ENCODE measurements around the gene COBL. TPM values are rescaled to one million over a fixed set of nuclear protein-coding genes. Genes with fewer than 3 reads are reported as not detected.

COBL gene
- total and polyA plus RNA-seq, 2 experiments from 2014 or later = 0.07 to 0.69 TPM

- no peak for DNase-seq (ENCODE audit: low read depth in 1 of 2, low spot score in 1 of 2)
- peaks cover 91% of the 10 kb centered on the region for H3K27me3 ChIP-seq
- H3K4me3 ChIP-seq = no peak overlapping the region
- H3K9me3 ChIP-seq (ENCODE audit: low read depth) = no peaks in the 10 kb centered on the region
- H3K36me3 ChIP-seq = no peaks in the 10 kb centered on the region
- no peak for TF ChIP-seq CTCF (IDR thresholded peaks at IDR 0.05; ENCODE audit: low read depth, low read length)
- H3K27ac ChIP-seq = no peak overlapping the region
- H3K4me1 ChIP-seq (ENCODE audit: low read depth) = no peaks in the 10 kb centered on the region
Observed at GRCh38 chr7:51313738-51314425, 2.7 kb downstream of the COBL start.

DNA sequence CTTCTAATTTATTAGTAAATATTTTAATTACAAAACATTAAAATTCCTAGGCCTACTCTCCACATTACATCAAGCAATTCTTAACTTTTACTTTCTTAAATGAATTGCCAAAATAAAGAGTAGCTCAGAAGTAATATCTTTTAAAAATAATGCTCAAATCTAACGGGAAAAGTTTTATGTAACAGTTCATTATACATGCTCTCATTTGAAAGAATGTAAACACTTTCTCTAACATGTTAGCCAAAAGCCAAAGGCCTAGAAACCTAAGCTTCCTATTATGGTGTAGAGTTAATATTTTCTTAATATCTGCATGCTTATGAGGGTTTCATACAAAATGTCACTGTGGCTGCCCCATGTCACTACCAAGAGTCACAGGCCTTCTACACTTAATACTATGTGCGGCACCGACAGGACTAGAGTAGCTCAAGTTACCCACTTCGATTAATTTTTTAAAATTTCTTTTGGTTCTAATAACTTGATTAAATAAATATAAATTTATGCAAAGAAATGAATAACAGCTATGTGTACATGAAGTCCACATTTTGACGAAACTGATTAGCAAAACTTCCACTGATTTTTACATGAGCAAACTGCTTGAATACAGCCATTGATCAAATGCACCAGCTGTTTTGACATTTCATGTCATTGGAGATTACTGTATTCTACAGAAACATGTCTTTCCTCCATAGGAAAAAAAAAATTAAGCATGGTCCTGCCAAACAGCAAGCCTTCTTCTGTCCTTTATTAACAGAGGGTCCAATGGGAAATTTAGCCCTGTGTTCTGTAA lies 3.5 kb downstream of the COBL start:
- H3K4me3 ChIP-seq = no peak overlapping the region
- peaks cover 84% of the 10 kb centered on the region for H3K27me3 ChIP-seq
- no peaks in the 10 kb centered on the region for H3K36me3 ChIP-seq
- DNase-seq (ENCODE audit: low read depth in 1 of 2, low spot score in 1 of 2) = no peak
- H3K27ac ChIP-seq = no peak overlapping the region
- no peaks in the 10 kb centered on the region for H3K9me3 ChIP-seq (ENCODE audit: low read depth)
- TF ChIP-seq CTCF (IDR thresholded peaks at IDR 0.05; ENCODE audit: low read depth, low read length) = no peak
- peaks cover 5% of the 10 kb centered on the region for H3K4me1 ChIP-seq (ENCODE audit: low read depth)

- Histone ChIP-seq H3K4me1 (ENCODE audit: low read depth) (peaks cover 8% of the 10 kb centered on the region), H3K9me3 (ENCODE audit: low read depth) (no peaks in the 10 kb centered on the region), H3K36me3 (no peaks in the 10 kb centered on the region), H3K27ac (no peak overlapping the region), H3K27me3 (peaks cover 73% of the 10 kb centered on the region), H3K4me3 (no peak overlapping the region)
- no peak for TF ChIP-seq CTCF (IDR thresholded peaks at IDR 0.05; ENCODE audit: low read depth, low read length)
- DNase-seq (ENCODE audit: low read depth in 1 of 2, low spot score in 1 of 2) = no peak
Observed at GRCh38 chr7:51311166-51311565, 5.4 kb downstream of the COBL start.

- DNase-seq (ENCODE audit: low read depth in 1 of 2, low spot score in 1 of 2) = no peak
- H3K9me3 ChIP-seq (ENCODE audit: low read depth) = no peaks in the 10 kb centered on the region
Observed at GRCh38 chr7:51310131-51310583, 6.5 kb downstream of the COBL start.

More at GRCh38 chr7:51310131-51310583, 6.5 kb downstream of the COBL start:
- no peak overlapping the region for H3K27ac ChIP-seq
- peaks cover 64% of the 10 kb centered on the region for H3K27me3 ChIP-seq
- no peak for TF ChIP-seq CTCF (IDR thresholded peaks at IDR 0.05; ENCODE audit: low read depth, low read length)
- no peak overlapping the region for H3K4me3 ChIP-seq
- H3K4me1 ChIP-seq (ENCODE audit: low read depth) = peaks cover 8% of the 10 kb centered on the region
- H3K36me3 ChIP-seq = no peaks in the 10 kb centered on the region
